Measurements from ENCODE around the gene TIAM2.

GRCh38 chr6:155066921-155067680 lies 72.0 kb downstream of the TIAM2 start:
- TF ChIP-seq CTCF (IDR thresholded peaks at IDR 0.05): no peak
- no peak for TF ChIP-seq POLR2A (IDR thresholded peaks at IDR 0.05)

Data from sigmoid colon (tissue), 3 donors.